Measurements from ENCODE around the gene OTOA.
"Not testable (repeated sequence)": the region's sequence is repeated elsewhere in the genome, so short reads cannot be mapped to it uniquely, and the experiment has no call there.

The OTOA gene

GRCh38 chr16:21684199-21684598 lies 20.4 kb downstream of the OTOA start:
- peak; percentile 27 to 49 (median 49) for DNase-seq
- ChIA-PET CTCF (no interaction called here), POLR2A (no interaction called here)
- H3K9me3 ChIP-seq (ENCODE audit: control extremely low read depth in 1 of 5, control insufficient read depth in 4 of 5, insufficient read depth in 2 of 5, low read depth in 1 of 5, low read length in 4 of 5) = peaks cover 0 to 5% (median 0%) of the 10 kb centered on the region in 5 experiments
- no peak overlapping the region for H3K4me3 ChIP-seq (ENCODE audit: control insufficient read depth in 1 of 7, extremely low read depth in 1 of 7, insufficient read depth in 4 of 7, low read depth in 2 of 7, low read length in 6 of 7)
- WGBS (ENCODE audit: insufficient coverage) = 24% methylated on average over 5 of the region's 6 CpGs
- no peaks in the 10 kb centered on the region for H3K36me3 ChIP-seq (ENCODE audit: control insufficient read depth in 4 of 4, insufficient read depth in 4 of 4, low read length in 3 of 4)
- H3K27ac ChIP-seq (ENCODE audit: insufficient read depth in 1 of 2, low read depth in 1 of 2, low read length in 2 of 2, poor library complexity in 1 of 2, severe bottlenecking in 2 of 2) = no peak overlapping the region
- peaks cover 0 to 4% (median under 1%) of the 10 kb centered on the region in 5 experiments for H3K27me3 ChIP-seq (replicated peaks in 2 of 5; ENCODE audit: control insufficient read depth in 4 of 5, insufficient read depth in 5 of 5, low read length in 4 of 5)
- no peaks in the 10 kb centered on the region for H3K4me1 ChIP-seq (ENCODE audit: control extremely low read depth in 1 of 4, control insufficient read depth in 4 of 4, insufficient read depth in 4 of 4, low read length in 3 of 4)

GRCh38 chr16:21685034-21685455 lies 21.3 kb downstream of the OTOA start:
- peak in 1 of 3 donors; percentile 8 for DNase-seq
- no peaks in the 10 kb centered on the region for H3K4me1 ChIP-seq (ENCODE audit: control extremely low read depth in 1 of 4, control insufficient read depth in 4 of 4, insufficient read depth in 4 of 4, low read length in 3 of 4)
- ChIA-PET POLR2A (no interaction called here), CTCF (no interaction called here)
- H3K4me3 ChIP-seq (ENCODE audit: control insufficient read depth in 1 of 7, extremely low read depth in 1 of 7, insufficient read depth in 4 of 7, low read depth in 2 of 7, low read length in 6 of 7) = no peak overlapping the region
- no peaks in the 10 kb centered on the region for H3K36me3 ChIP-seq (ENCODE audit: control insufficient read depth in 4 of 4, insufficient read depth in 4 of 4, low read length in 3 of 4)
- WGBS (ENCODE audit: insufficient coverage) = 52% methylated on average over 10 of the region's 14 CpGs
- H3K9me3 ChIP-seq (ENCODE audit: control extremely low read depth in 1 of 5, control insufficient read depth in 4 of 5, insufficient read depth in 2 of 5, low read depth in 1 of 5, low read length in 4 of 5) = peaks cover 0 to 5% (median 0%) of the 10 kb centered on the region in 5 experiments
- no peak overlapping the region for H3K27ac ChIP-seq (ENCODE audit: insufficient read depth in 1 of 2, low read depth in 1 of 2, low read length in 2 of 2, poor library complexity in 1 of 2, severe bottlenecking in 2 of 2)
- H3K27me3 ChIP-seq (replicated peaks in 2 of 5; ENCODE audit: control insufficient read depth in 4 of 5, insufficient read depth in 5 of 5, low read length in 4 of 5) = peaks cover 0 to 4% (median 3%) of the 10 kb centered on the region in 5 experiments

- no peaks in the 10 kb centered on the region for H3K36me3 ChIP-seq (ENCODE audit: control insufficient read depth in 4 of 4, insufficient read depth in 4 of 4, low read length in 3 of 4)
- ChIA-PET POLR2A (no interaction called here), CTCF (no interaction called here)
- peaks cover 0 to 5% (median 0%) of the 10 kb centered on the region in 5 experiments for H3K9me3 ChIP-seq (ENCODE audit: control extremely low read depth in 1 of 5, control insufficient read depth in 4 of 5, insufficient read depth in 2 of 5, low read depth in 1 of 5, low read length in 4 of 5)
- H3K27ac ChIP-seq (ENCODE audit: insufficient read depth in 1 of 2, low read depth in 1 of 2, low read length in 2 of 2, poor library complexity in 1 of 2, severe bottlenecking in 2 of 2) = no peak overlapping the region
- WGBS (ENCODE audit: insufficient coverage) = 100% methylated on average over 2 of the region's 4 CpGs
- DNase-seq = no peak
- no peaks in the 10 kb centered on the region for H3K4me1 ChIP-seq (ENCODE audit: control extremely low read depth in 1 of 4, control insufficient read depth in 4 of 4, insufficient read depth in 4 of 4, low read length in 3 of 4)
- H3K27me3 ChIP-seq (replicated peaks in 2 of 5; ENCODE audit: control insufficient read depth in 4 of 5, insufficient read depth in 5 of 5, low read length in 4 of 5) = peaks cover 0 to 3% (median 0%) of the 10 kb centered on the region in 5 experiments
- no peak overlapping the region for H3K4me3 ChIP-seq (ENCODE audit: control insufficient read depth in 1 of 7, extremely low read depth in 1 of 7, insufficient read depth in 4 of 7, low read depth in 2 of 7, low read length in 6 of 7)
Observed at GRCh38 chr16:21689107-21689506, 25.3 kb downstream of the OTOA start.

GRCh38 chr16:21690967-21691366 lies 27.2 kb downstream of the OTOA start:
- H3K4me1 ChIP-seq (ENCODE audit: control extremely low read depth in 1 of 4, control insufficient read depth in 4 of 4, insufficient read depth in 4 of 4, low read length in 3 of 4); H3K27ac ChIP-seq (ENCODE audit: insufficient read depth in 1 of 2, low read depth in 1 of 2, low read length in 2 of 2, poor library complexity in 1 of 2, severe bottlenecking in 2 of 2); H3K27me3 ChIP-seq (replicated peaks in 2 of 5; ENCODE audit: control insufficient read depth in 4 of 5, insufficient read depth in 5 of 5, low read length in 4 of 5); H3K9me3 ChIP-seq (ENCODE audit: control extremely low read depth in 1 of 5, control insufficient read depth in 4 of 5, insufficient read depth in 2 of 5, low read depth in 1 of 5, low read length in 4 of 5); POLR2A ChIA-PET; H3K36me3 ChIP-seq (ENCODE audit: control insufficient read depth in 4 of 4, insufficient read depth in 4 of 4, low read length in 3 of 4); CTCF ChIA-PET; H3K4me3 ChIP-seq (ENCODE audit: control insufficient read depth in 1 of 7, extremely low read depth in 1 of 7, insufficient read depth in 4 of 7, low read depth in 2 of 7, low read length in 6 of 7); DNase-seq: not testable (repeated sequence)
- no CpG with 5 or more reads among the region's 4 CpGs for WGBS (ENCODE audit: insufficient coverage)

- POLR2A ChIA-PET = no interaction called here
- no peak overlapping the region for H3K27ac ChIP-seq (ENCODE audit: insufficient read depth in 1 of 2, low read depth in 1 of 2, low read length in 2 of 2, poor library complexity in 1 of 2, severe bottlenecking in 2 of 2)
- WGBS (ENCODE audit: insufficient coverage) = 93% methylated on average over 3 of the region's 4 CpGs
- no peaks in the 10 kb centered on the region for H3K4me1 ChIP-seq (ENCODE audit: control extremely low read depth in 1 of 4, control insufficient read depth in 4 of 4, insufficient read depth in 4 of 4, low read length in 3 of 4)
- CTCF ChIA-PET = interaction anchor here (0.8 to 2.0 kb wide), 3 partner anchors 11 to 21 kb away, joined by 3 to 4 read pairs (median 4); no protein-coding TSS in a partner anchor
- H3K4me3 ChIP-seq (ENCODE audit: control insufficient read depth in 1 of 7, extremely low read depth in 1 of 7, insufficient read depth in 4 of 7, low read depth in 2 of 7, low read length in 6 of 7) = no peak overlapping the region
- no peaks in the 10 kb centered on the region for H3K36me3 ChIP-seq (ENCODE audit: control insufficient read depth in 4 of 4, insufficient read depth in 4 of 4, low read length in 3 of 4)
- H3K9me3 ChIP-seq (ENCODE audit: control extremely low read depth in 1 of 5, control insufficient read depth in 4 of 5, insufficient read depth in 2 of 5, low read depth in 1 of 5, low read length in 4 of 5) = no peaks in the 10 kb centered on the region
- no peak for DNase-seq
- peaks cover 0 to 5% (median 0%) of the 10 kb centered on the region in 5 experiments for H3K27me3 ChIP-seq (replicated peaks in 2 of 5; ENCODE audit: control insufficient read depth in 4 of 5, insufficient read depth in 5 of 5, low read length in 4 of 5)
Observed at GRCh38 chr16:21694609-21695008, 30.8 kb downstream of the OTOA start.

GRCh38 chr16:21697032-21697431 lies 33.3 kb downstream of the OTOA start:
- H3K4me1 ChIP-seq (ENCODE audit: control extremely low read depth in 1 of 4, control insufficient read depth in 4 of 4, insufficient read depth in 4 of 4, low read length in 3 of 4) = no peaks in the 10 kb centered on the region
- H3K36me3 ChIP-seq (ENCODE audit: control insufficient read depth in 4 of 4, insufficient read depth in 4 of 4, low read length in 3 of 4) = no peaks in the 10 kb centered on the region
- H3K27ac ChIP-seq (ENCODE audit: insufficient read depth in 1 of 2, low read depth in 1 of 2, low read length in 2 of 2, poor library complexity in 1 of 2, severe bottlenecking in 2 of 2) = no peak overlapping the region
- H3K27me3 ChIP-seq (replicated peaks in 2 of 5; ENCODE audit: control insufficient read depth in 4 of 5, insufficient read depth in 5 of 5, low read length in 4 of 5) = peaks cover 0 to 5% (median 0%) of the 10 kb centered on the region in 5 experiments
- ChIA-PET POLR2A (no interaction called here), CTCF (no interaction called here)
- H3K9me3 ChIP-seq (ENCODE audit: control extremely low read depth in 1 of 5, control insufficient read depth in 4 of 5, insufficient read depth in 2 of 5, low read depth in 1 of 5, low read length in 4 of 5) = no peaks in the 10 kb centered on the region
- DNase-seq = no peak
- no peak overlapping the region for H3K4me3 ChIP-seq (ENCODE audit: control insufficient read depth in 1 of 7, extremely low read depth in 1 of 7, insufficient read depth in 4 of 7, low read depth in 2 of 7, low read length in 6 of 7)
- WGBS (ENCODE audit: insufficient coverage) = 100% methylated on average over 2 of the region's 5 CpGs

GRCh38 chr16:21698169-21699032 lies 34.6 kb downstream of the OTOA start:
- no peaks in the 10 kb centered on the region for H3K4me1 ChIP-seq (ENCODE audit: control extremely low read depth in 1 of 4, control insufficient read depth in 4 of 4, insufficient read depth in 4 of 4, low read length in 3 of 4)
- ChIA-PET CTCF (interaction anchor here (1.0 to 1.4 kb wide), 3 partner anchors 10 to 33 kb away, joined by 3 read pairs; no protein-coding TSS in a partner anchor), POLR2A (no interaction called here)
- no peak overlapping the region for H3K27ac ChIP-seq (ENCODE audit: insufficient read depth in 1 of 2, low read depth in 1 of 2, low read length in 2 of 2, poor library complexity in 1 of 2, severe bottlenecking in 2 of 2)
- H3K4me3 ChIP-seq (ENCODE audit: control insufficient read depth in 1 of 7, extremely low read depth in 1 of 7, insufficient read depth in 4 of 7, low read depth in 2 of 7, low read length in 6 of 7) = no peak overlapping the region
- DNase-seq = no peak
- no peaks in the 10 kb centered on the region for H3K9me3 ChIP-seq (ENCODE audit: control extremely low read depth in 1 of 5, control insufficient read depth in 4 of 5, insufficient read depth in 2 of 5, low read depth in 1 of 5, low read length in 4 of 5)
- WGBS (ENCODE audit: insufficient coverage) = 90% methylated on average over 6 of the region's 9 CpGs
- no peaks in the 10 kb centered on the region for H3K36me3 ChIP-seq (ENCODE audit: control insufficient read depth in 4 of 4, insufficient read depth in 4 of 4, low read length in 3 of 4)
- peaks cover 0 to 5% (median 0%) of the 10 kb centered on the region in 5 experiments for H3K27me3 ChIP-seq (replicated peaks in 2 of 5; ENCODE audit: control insufficient read depth in 4 of 5, insufficient read depth in 5 of 5, low read length in 4 of 5)

Measured in common myeloid progenitor, CD34-positive (primary cell).